IPS-15b (cell line): ENCODE measurements around the gene DNAJA3.

Experiments used
- H3K27me3 ChIP-seq: one replicate; pipeline ENCODE4 v1.6.1; 2013; ENCODE audit warnings: low read length; ENCODE audit not compliant: control insufficient read depth, insufficient read depth
- H3K36me3 ChIP-seq: one replicate; pipeline ENCODE4 v1.6.1; 2013; ENCODE audit warnings: low read length; ENCODE audit not compliant: control insufficient read depth, insufficient read depth
- H3K4me1 ChIP-seq: one replicate; pipeline ENCODE4 v1.6.1; 2013; ENCODE audit warnings: mild to moderate bottlenecking, low read length; ENCODE audit not compliant: control insufficient read depth, insufficient read depth
- H3K4me3 ChIP-seq: one replicate; pipeline ENCODE4 v1.5.1; 2013; ENCODE audit warnings: low read depth, low read length
- H3K9ac ChIP-seq: one replicate; pipeline ENCODE4 v1.6.1; 2013; ENCODE audit warnings: low read depth, mild to moderate bottlenecking, low read length
- H3K9me3 ChIP-seq: one replicate; pipeline ENCODE4 v1.6.1; 2013; ENCODE audit warnings: mild to moderate bottlenecking, low read length; ENCODE audit not compliant: control insufficient read depth, insufficient read depth

Gene DNAJA3

GRCh38 chr16:4403133-4403949, 22.3 kb upstream of the DNAJA3 start:
- H3K4me1 ChIP-seq: no peaks in the 10 kb centered on the region

GRCh38 chr16:4404247-4404966, 21.3 kb upstream of the DNAJA3 start:
- Histone ChIP-seq H3K27me3 (no peaks in the 10 kb centered on the region), H3K36me3 (peaks cover 17% of the 10 kb centered on the region), H3K9me3 (no peaks in the 10 kb centered on the region), H3K4me1 (no peaks in the 10 kb centered on the region), H3K4me3 (no peak overlapping the region), H3K9ac (no peak overlapping the region)

More at GRCh38 chr16:4403133-4403949, 22.3 kb upstream of the DNAJA3 start:
- Histone ChIP-seq H3K27me3 (no peaks in the 10 kb centered on the region), H3K9ac (no peak overlapping the region), H3K9me3 (no peaks in the 10 kb centered on the region), H3K36me3 (peaks cover 17% of the 10 kb centered on the region), H3K4me3 (no peak overlapping the region)

GRCh38 chr16:4404967-4405696, 20.5 kb upstream of the DNAJA3 start:
- no peaks in the 10 kb centered on the region for H3K4me1 ChIP-seq
- H3K4me3 ChIP-seq: no peak overlapping the region
- no peak overlapping the region for H3K9ac ChIP-seq
- H3K36me3 ChIP-seq: peaks cover 17% of the 10 kb centered on the region
- H3K9me3 ChIP-seq: no peaks in the 10 kb centered on the region
- no peaks in the 10 kb centered on the region for H3K27me3 ChIP-seq

- Histone ChIP-seq H3K4me1 (no peaks in the 10 kb centered on the region), H3K4me3 (no peak overlapping the region), H3K36me3 (peaks cover 24% of the 10 kb centered on the region), H3K9me3 (no peaks in the 10 kb centered on the region), H3K9ac (no peak overlapping the region), H3K27me3 (no peaks in the 10 kb centered on the region)
Observed at GRCh38 chr16:4407543-4408322, 17.9 kb upstream of the DNAJA3 start.

- Histone ChIP-seq H3K9me3 (no peaks in the 10 kb centered on the region), H3K4me3 (no peak overlapping the region), H3K9ac (no peak overlapping the region), H3K27me3 (no peaks in the 10 kb centered on the region), H3K36me3 (peaks cover 24% of the 10 kb centered on the region), H3K4me1 (no peaks in the 10 kb centered on the region)
Observed at GRCh38 chr16:4408323-4408690, 17.4 kb upstream of the DNAJA3 start.

GRCh38 chr16:4409081-4409932, 16.4 kb upstream of the DNAJA3 start:
- Histone ChIP-seq H3K9ac (no peak overlapping the region), H3K4me1 (no peaks in the 10 kb centered on the region), H3K27me3 (no peaks in the 10 kb centered on the region), H3K9me3 (no peaks in the 10 kb centered on the region), H3K36me3 (peaks cover 24% of the 10 kb centered on the region), H3K4me3 (no peak overlapping the region)

GRCh38 chr16:4410335-4411075, 15.2 kb upstream of the DNAJA3 start:
- Histone ChIP-seq H3K36me3 (peaks cover 18% of the 10 kb centered on the region), H3K27me3 (no peaks in the 10 kb centered on the region), H3K4me1 (peaks cover 4% of the 10 kb centered on the region), H3K9me3 (no peaks in the 10 kb centered on the region), H3K4me3 (no peak overlapping the region), H3K9ac (no peak overlapping the region)

- Histone ChIP-seq H3K27me3 (no peaks in the 10 kb centered on the region), H3K36me3 (peaks cover 18% of the 10 kb centered on the region), H3K4me3 (no peak overlapping the region), H3K9ac (no peak overlapping the region), H3K9me3 (no peaks in the 10 kb centered on the region), H3K4me1 (peaks cover 4% of the 10 kb centered on the region)
Observed at GRCh38 chr16:4411684-4412083, 14.0 kb upstream of the DNAJA3 start.

GRCh38 chr16:4412159-4412558, 13.5 kb upstream of the DNAJA3 start:
- no peaks in the 10 kb centered on the region for H3K27me3 ChIP-seq
- H3K36me3 ChIP-seq: peaks cover 18% of the 10 kb centered on the region
- H3K4me3 ChIP-seq: no peak overlapping the region
- H3K9ac ChIP-seq: no peak overlapping the region
- peaks cover 4% of the 10 kb centered on the region for H3K4me1 ChIP-seq
- H3K9me3 ChIP-seq: no peaks in the 10 kb centered on the region

- peaks cover 12% of the 10 kb centered on the region for H3K36me3 ChIP-seq
Observed at GRCh38 chr16:4412854-4413253, 12.8 kb upstream of the DNAJA3 start.

More at GRCh38 chr16:4412854-4413253, 12.8 kb upstream of the DNAJA3 start:
- H3K4me3 ChIP-seq: no peak overlapping the region
- peaks cover 4% of the 10 kb centered on the region for H3K4me1 ChIP-seq
- H3K9me3 ChIP-seq: no peaks in the 10 kb centered on the region
- H3K9ac ChIP-seq: no peak overlapping the region
- no peaks in the 10 kb centered on the region for H3K27me3 ChIP-seq
